ENCODE measurements around the gene SERGEF.

SERGEF gene

DNA sequence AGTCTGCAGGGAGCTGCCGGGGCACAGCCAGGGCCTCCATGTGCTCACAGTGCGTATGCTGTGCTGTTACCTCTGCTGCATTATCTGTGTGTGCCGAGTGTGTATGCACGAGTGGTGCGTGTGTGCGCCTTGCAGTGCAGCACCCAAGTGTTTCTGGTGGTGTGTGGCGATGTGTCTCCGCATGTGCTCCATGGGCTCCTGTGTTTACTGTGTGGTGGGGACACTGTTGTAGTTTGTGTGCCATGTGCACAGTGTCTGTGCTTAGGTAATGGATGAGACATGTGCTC is 246.8 kb downstream of the SERGEF start:
- Histone ChIP-seq H3K79me2 (ENCODE audit: control insufficient read depth, low read length) (no peaks in the 10 kb centered on the region), H3K27ac (ENCODE audit: low read depth, low read length) (no peak overlapping the region)
- TF ChIP-seq, protein P1, sequence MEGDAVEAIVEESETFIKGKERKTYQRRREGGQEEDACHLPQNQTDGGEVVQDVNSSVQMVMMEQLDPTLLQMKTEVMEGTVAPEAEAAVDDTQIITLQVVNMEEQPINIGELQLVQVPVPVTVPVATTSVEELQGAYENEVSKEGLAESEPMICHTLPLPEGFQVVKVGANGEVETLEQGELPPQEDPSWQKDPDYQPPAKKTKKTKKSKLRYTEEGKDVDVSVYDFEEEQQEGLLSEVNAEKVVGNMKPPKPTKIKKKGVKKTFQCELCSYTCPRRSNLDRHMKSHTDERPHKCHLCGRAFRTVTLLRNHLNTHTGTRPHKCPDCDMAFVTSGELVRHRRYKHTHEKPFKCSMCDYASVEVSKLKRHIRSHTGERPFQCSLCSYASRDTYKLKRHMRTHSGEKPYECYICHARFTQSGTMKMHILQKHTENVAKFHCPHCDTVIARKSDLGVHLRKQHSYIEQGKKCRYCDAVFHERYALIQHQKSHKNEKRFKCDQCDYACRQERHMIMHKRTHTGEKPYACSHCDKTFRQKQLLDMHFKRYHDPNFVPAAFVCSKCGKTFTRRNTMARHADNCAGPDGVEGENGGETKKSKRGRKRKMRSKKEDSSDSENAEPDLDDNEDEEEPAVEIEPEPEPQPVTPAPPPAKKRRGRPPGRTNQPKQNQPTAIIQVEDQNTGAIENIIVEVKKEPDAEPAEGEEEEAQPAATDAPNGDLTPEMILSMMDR (IDR thresholded peaks at IDR 0.05; ENCODE audit: low read depth, low read length, poor library complexity, severe bottlenecking): no peak
- no peak for TF ChIP-seq EZH2phosphoT487 (IDR thresholded peaks at IDR 0.05; ENCODE audit: borderline replicate concordance, low read length)

DNA sequence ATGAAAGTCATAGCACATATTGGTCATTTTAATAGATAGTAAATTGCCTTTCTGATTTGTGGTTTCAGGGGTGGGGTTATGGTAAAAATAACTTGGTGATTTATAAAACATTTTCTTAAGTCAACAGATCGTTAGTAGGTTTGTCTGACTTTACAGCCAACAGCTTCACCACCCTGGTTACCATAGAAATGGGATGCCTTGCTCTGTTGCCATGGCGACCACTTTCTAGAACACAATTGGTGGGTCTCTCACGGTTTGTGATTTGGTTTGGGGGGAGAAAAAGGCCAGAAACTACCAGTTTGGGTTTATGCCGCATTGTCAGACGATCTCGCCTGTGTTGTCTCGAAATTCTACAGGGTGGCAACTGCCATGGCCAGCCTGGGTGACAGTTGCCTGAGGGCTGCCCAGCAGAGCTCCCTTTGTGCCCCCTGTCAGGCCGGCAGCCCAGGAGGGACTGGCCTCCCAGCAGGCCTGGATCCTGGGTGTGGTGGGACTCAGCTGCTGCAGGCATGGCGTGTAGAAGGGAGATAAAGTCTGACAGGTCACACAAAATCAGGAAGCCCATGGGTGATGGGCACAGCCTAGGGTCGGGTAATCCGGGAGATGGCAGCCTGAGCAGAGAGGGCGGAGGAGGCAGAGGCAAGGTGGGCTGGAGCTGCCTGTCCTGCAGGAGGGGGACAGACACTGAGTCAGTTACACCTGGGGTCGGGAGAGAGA is 247.3 kb downstream of the SERGEF start:
- H3K4me2 ChIP-seq (ENCODE audit: low read length): no peak overlapping the region

More for the DNA sequence above, 246.8 kb downstream of the SERGEF start:
- H3K36me3 ChIP-seq (ENCODE audit: control insufficient read depth, low read length): no peaks in the 10 kb centered on the region
- H3K4me1 ChIP-seq (ENCODE audit: control insufficient read depth, low read length): no peaks in the 10 kb centered on the region
- no peaks in the 10 kb centered on the region for H4K20me1 ChIP-seq (ENCODE audit: control insufficient read depth, insufficient read depth, low read depth, low read length)
- no peaks in the 10 kb centered on the region for H3K9me2 ChIP-seq (replicated peaks; ENCODE audit: control insufficient read depth, low read length)
- no peaks in the 10 kb centered on the region for H3F3A ChIP-seq (ENCODE audit: control insufficient read depth, insufficient read depth)
- no peak overlapping the region for H3K4me2 ChIP-seq (ENCODE audit: low read length)
- H3K27me3 ChIP-seq (ENCODE audit: control insufficient read depth, low read length): no peaks in the 10 kb centered on the region
- H3K4me3 ChIP-seq (ENCODE audit: low read length): no peak overlapping the region
- H3K9me3 ChIP-seq (ENCODE audit: control insufficient read depth, insufficient read depth, low read length): no peaks in the 10 kb centered on the region

DNA sequence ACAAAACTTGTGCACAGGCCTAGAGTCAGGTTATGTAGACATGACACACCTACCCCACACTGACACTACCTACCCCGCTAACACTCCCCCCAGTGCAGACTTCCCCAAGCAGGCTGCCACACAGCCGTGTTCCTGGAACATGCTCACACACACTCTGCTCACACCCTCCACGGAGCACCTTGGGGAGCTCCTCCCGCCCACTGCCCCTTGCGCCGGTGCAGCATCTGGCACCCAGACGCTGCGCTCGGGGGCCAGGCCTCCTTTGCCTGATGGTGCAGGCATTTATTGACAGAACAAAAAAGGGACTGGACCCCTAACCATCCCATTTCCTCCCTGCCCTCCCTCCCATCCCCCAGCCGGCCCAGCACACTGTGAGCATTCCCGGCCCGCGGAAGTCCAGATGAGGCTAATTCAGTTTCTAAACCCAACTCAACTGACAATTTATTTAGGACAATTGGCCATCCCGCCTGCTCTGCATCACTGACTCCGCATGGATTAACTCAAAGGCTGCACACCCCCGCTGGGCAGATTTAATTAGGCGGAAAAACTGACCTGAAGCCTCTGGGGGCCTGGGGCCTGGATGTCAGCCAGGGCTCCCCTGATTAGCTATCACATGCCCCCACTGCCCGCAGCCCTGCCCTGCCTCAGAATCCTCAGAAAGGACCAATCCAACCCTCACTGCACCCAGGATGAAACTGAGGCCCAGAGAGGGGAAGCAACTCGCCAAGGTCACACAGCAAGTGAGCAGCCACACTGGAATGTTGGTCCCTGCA is 248.2 kb downstream of the SERGEF start:
- H3K27me3 ChIP-seq (ENCODE audit: control insufficient read depth, low read length): no peaks in the 10 kb centered on the region
- no peak overlapping the region for H3K4me2 ChIP-seq (ENCODE audit: low read length)
- H3K4me3 ChIP-seq (ENCODE audit: low read length): no peak overlapping the region
- no peak overlapping the region for H3K27ac ChIP-seq (ENCODE audit: low read depth, low read length)
- no peak for TF ChIP-seq EZH2phosphoT487 (IDR thresholded peaks at IDR 0.05; ENCODE audit: borderline replicate concordance, low read length)
- TF ChIP-seq, protein P1 (IDR thresholded peaks at IDR 0.05; ENCODE audit: low read depth, low read length, poor library complexity, severe bottlenecking): no peak
- H3K4me1 ChIP-seq (ENCODE audit: control insufficient read depth, low read length): no peaks in the 10 kb centered on the region
- H3K36me3 ChIP-seq (ENCODE audit: control insufficient read depth, low read length): no peaks in the 10 kb centered on the region
- H4K20me1 ChIP-seq (ENCODE audit: control insufficient read depth, insufficient read depth, low read depth, low read length): no peaks in the 10 kb centered on the region
- H3K9me3 ChIP-seq (ENCODE audit: control insufficient read depth, insufficient read depth, low read length): no peaks in the 10 kb centered on the region
- H3F3A ChIP-seq (ENCODE audit: control insufficient read depth, insufficient read depth): no peaks in the 10 kb centered on the region
- H3K9me2 ChIP-seq (replicated peaks; ENCODE audit: control insufficient read depth, low read length): no peaks in the 10 kb centered on the region
- no peaks in the 10 kb centered on the region for H3K79me2 ChIP-seq (ENCODE audit: control insufficient read depth, low read length)

More for the DNA sequence above, 247.3 kb downstream of the SERGEF start:
- no peak for TF ChIP-seq EZH2phosphoT487 (IDR thresholded peaks at IDR 0.05; ENCODE audit: borderline replicate concordance, low read length)
- TF ChIP-seq, protein P1 (IDR thresholded peaks at IDR 0.05; ENCODE audit: low read depth, low read length, poor library complexity, severe bottlenecking): no peak
- no peaks in the 10 kb centered on the region for H4K20me1 ChIP-seq (ENCODE audit: control insufficient read depth, insufficient read depth, low read depth, low read length)
- H3K9me3 ChIP-seq (ENCODE audit: control insufficient read depth, insufficient read depth, low read length): no peaks in the 10 kb centered on the region
- no peaks in the 10 kb centered on the region for H3K27me3 ChIP-seq (ENCODE audit: control insufficient read depth, low read length)
- H3K9me2 ChIP-seq (replicated peaks; ENCODE audit: control insufficient read depth, low read length): no peaks in the 10 kb centered on the region
- H3K36me3 ChIP-seq (ENCODE audit: control insufficient read depth, low read length): no peaks in the 10 kb centered on the region
- H3F3A ChIP-seq (ENCODE audit: control insufficient read depth, insufficient read depth): no peaks in the 10 kb centered on the region
- no peak overlapping the region for H3K27ac ChIP-seq (ENCODE audit: low read depth, low read length)
- no peaks in the 10 kb centered on the region for H3K79me2 ChIP-seq (ENCODE audit: control insufficient read depth, low read length)
- H3K4me1 ChIP-seq (ENCODE audit: control insufficient read depth, low read length): no peaks in the 10 kb centered on the region
- H3K4me3 ChIP-seq (ENCODE audit: low read length): no peak overlapping the region
